CD14-positive monocyte (primary cell): ENCODE results near the gene FKRP. TPM values are rescaled to one million over a fixed set of nuclear protein-coding genes. Genes with fewer than 3 reads are reported as not detected.
A peak's percentile ranks its signal among the peaks of the same experiment; 100 is the strongest.

ENCODE experiments used
- DNase-seq, 3 donors: peaks; one replicate each; pipeline ENCODE4 v3.0.0-alpha.2; 2011 to 2022
- H2AFZ ChIP-seq: 2 replicates; pipeline ENCODE4 v1.6.0; 2012; ENCODE audit warnings: mild to moderate bottlenecking, low read depth, low read length, inconsistent platforms; ENCODE audit not compliant: insufficient read depth, poor library complexity, severe bottlenecking
- H3K27ac ChIP-seq, 2 donors: 1 replicate in 1 of 2; 2 replicates in 1 of 2; pipeline ENCODE4 v1.5.1; 2012 to 2013; ENCODE audit warnings: low read length in 2 of 2, control low read depth in 1 of 2, inconsistent platforms in 1 of 2, low read depth in 1 of 2, mild to moderate bottlenecking in 1 of 2
- H3K27me3 ChIP-seq, 2 donors: one replicate each; pipeline versions ENCODE4 v1.6.0 to v1.6.1; 2011 to 2013; ENCODE audit warnings: low read length in 2 of 2; ENCODE audit not compliant: control insufficient read depth in 2 of 2, insufficient read depth in 2 of 2
- H3K36me3 ChIP-seq, 2 donors: replicated peaks in 1 of 2; 1 replicate in 1 of 2; 2 replicates in 1 of 2; pipeline versions ENCODE4 v1.5.1 to v1.6.1; 2012 to 2013; ENCODE audit warnings: low read length in 2 of 2, control low read depth in 1 of 2, inconsistent platforms in 1 of 2, mild to moderate bottlenecking in 1 of 2; ENCODE audit not compliant: insufficient read depth in 2 of 2, control insufficient read depth in 1 of 2
- H3K4me1 ChIP-seq, 2 donors: 1 replicate in 1 of 2; 2 replicates in 1 of 2; pipeline versions ENCODE4 v1.5.1 to v1.6.1; 2012 to 2013; ENCODE audit warnings: low read length in 2 of 2, control low read depth in 1 of 2, inconsistent platforms in 1 of 2, mild to moderate bottlenecking in 1 of 2, moderate library complexity in 1 of 2; ENCODE audit not compliant: insufficient read depth in 2 of 2, control insufficient read depth in 1 of 2
- H3K4me2 ChIP-seq: replicated peaks from 2 replicates; pipeline ENCODE3; 2012; ENCODE audit warnings: low read length, moderate library complexity, mild to moderate bottlenecking; ENCODE audit not compliant: poor library complexity, severe bottlenecking; ENCODE audit errors: extremely low read depth
- H3K4me3 ChIP-seq, 3 experiments: fragments of 200-600 bp in 1 of 3; sonication (generic) in 1 of 3; replicated peaks in 1 of 3; 1 replicate in 2 of 3; 2 replicates in 1 of 3; pipeline ENCODE4 v1.5.1; 2011 to 2013; ENCODE audit warnings: low read length in 3 of 3, mild to moderate bottlenecking in 3 of 3, control low read depth in 2 of 3, low read depth in 2 of 3, inconsistent platforms in 1 of 3, moderate library complexity in 1 of 3
- H3K79me2 ChIP-seq: 2 replicates; pipeline ENCODE4 v1.6.0; 2012; ENCODE audit warnings: mild to moderate bottlenecking, control low read depth, inconsistent platforms, low read length, moderate library complexity; ENCODE audit not compliant: insufficient read depth
- H3K9ac ChIP-seq: 2 replicates; pipeline ENCODE4 v1.6.0; 2017; ENCODE audit warnings: low read length, mild to moderate bottlenecking; ENCODE audit not compliant: insufficient read depth, poor library complexity, severe bottlenecking
- H3K9me3 ChIP-seq, 2 donors: replicated peaks in 1 of 2; 1 replicate in 1 of 2; 2 replicates in 1 of 2; pipeline versions ENCODE4 v1.5.1 to v1.6.1; 2012 to 2013; ENCODE audit warnings: low read length in 2 of 2, control low read depth in 1 of 2; ENCODE audit not compliant: control insufficient read depth in 1 of 2, insufficient read depth in 1 of 2
- H4K20me1 ChIP-seq: 2 replicates; pipeline ENCODE4 v1.6.0; 2012; ENCODE audit warnings: mild to moderate bottlenecking, low read length, control low read depth, moderate library complexity; ENCODE audit not compliant: insufficient read depth
- H3K27ac Mint-ChIP-seq, 7 donors: one replicate each; pipeline ENCODE4 v1.8.0; 2020; ENCODE audit warnings: mild to moderate bottlenecking in 7 of 7, mixed read lengths in 7 of 7, moderate library complexity in 6 of 7, inconsistent platforms in 2 of 7
- H3K27me3 Mint-ChIP-seq, 3 donors: one replicate each; pipeline ENCODE4 v1.8.0; 2021 to 2022; ENCODE audit warnings: low read depth in 3 of 3, mild to moderate bottlenecking in 3 of 3, mixed read lengths in 3 of 3, moderate library complexity in 3 of 3, inconsistent platforms in 1 of 3
- H3K36me3 Mint-ChIP-seq, 2 donors: one replicate each; pipeline ENCODE4 v1.8.0; 2020; ENCODE audit warnings: mixed read lengths in 2 of 2, inconsistent platforms in 1 of 2, mild to moderate bottlenecking in 1 of 2
- H3K4me1 Mint-ChIP-seq: one replicate; pipeline ENCODE4 v1.8.0; 2020; ENCODE audit warnings: mild to moderate bottlenecking, mixed read lengths
- H3K4me3 Mint-ChIP-seq, 2 donors: one replicate each; pipeline ENCODE4 v1.8.0; 2020; ENCODE audit warnings: mild to moderate bottlenecking in 2 of 2, mixed read lengths in 2 of 2, moderate library complexity in 1 of 2
- H3K9me3 Mint-ChIP-seq, 7 donors: one replicate each; pipeline ENCODE4 v1.8.0; 2020 to 2022; ENCODE audit warnings: mixed read lengths in 7 of 7, mild to moderate bottlenecking in 6 of 7, moderate library complexity in 6 of 7, inconsistent platforms in 2 of 7
- WGBS: methylation state at CpG from one replicate; pipeline ENCODE4 v1.1.5; 2013; ENCODE audit warnings: missing lambda C conversion rate; ENCODE audit not compliant: insufficient coverage; 5-methylcytosine and 5-hydroxymethylcytosine counted together
- intact Hi-C, 2 donors: fragments of 100-400 bp; cut with micrococcal nuclease; formaldehyde crosslinking; loops; one replicate each; pipeline versions ENCODE4 v1.15.0 to v1.15.1; 2023
- polyA plus RNA-seq, 3 donors: library from polyadenylated mRNA; depleted of rRNA in 1 of 3; unstranded in 2 of 3; stranded (reverse) in 1 of 3; fragments of 300-500 nt in 2 of 3; fragments of >200 nt in 1 of 3; fragmentation: Illumina TruSeq in 2 of 3; gene quantifications; 1 replicate in 2 of 3; 2 replicates in 1 of 3; pipeline ENCODE4 v1.2.3, GENCODE V29; 2012 to 2021
- TF ChIP-seq, protein P1 (sequence below): fragments of 200-600 bp; IDR thresholded peaks from one replicate; pipeline ENCODE4 v1.8.0; 2022; ENCODE audit warnings: antibody characterized with exemption, mild to moderate bottlenecking

Gene FKRP
- polyA plus RNA-seq, 3 donors: 2.1 to 21.5 (median 2.7) TPM

DNA sequence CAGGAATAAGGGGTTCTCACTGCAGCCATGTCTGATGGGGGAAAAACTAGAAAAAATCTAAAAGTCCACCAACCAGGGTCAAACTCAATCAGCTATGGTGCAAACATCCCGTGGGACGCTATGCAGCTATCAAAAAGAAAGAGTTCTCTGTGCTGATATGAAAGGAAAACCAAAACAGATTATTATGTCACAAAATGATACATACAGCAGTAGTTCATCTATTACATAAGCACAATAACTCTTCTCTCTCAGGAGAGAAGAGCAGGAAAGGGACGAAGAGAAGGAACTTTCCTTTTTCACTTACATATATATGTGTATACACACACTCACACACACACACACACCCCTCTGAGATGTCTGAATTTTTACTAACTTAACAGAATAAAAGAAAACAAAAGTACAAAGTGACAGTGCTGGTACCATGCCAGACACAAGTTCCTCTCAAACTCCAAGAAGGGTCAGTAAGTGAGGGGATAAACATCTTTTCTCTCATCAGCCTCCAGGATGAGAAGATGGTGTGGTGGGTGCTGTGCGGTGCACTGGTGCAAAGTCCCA is 2.9 kb upstream of the FKRP start:
- H3K9me3 Mint-ChIP-seq: no peaks in the 10 kb centered on the region
- intact Hi-C loops: loop anchor here in 1 of 2 donors (10.0 kb wide), 1 partner anchor 218 kb away; no protein-coding TSS in a partner anchor
- peaks cover 89% of the 10 kb centered on the region for H3K79me2 ChIP-seq
- peak overlapping the region in 1 of 2 donors; percentile 30 for H3K27ac ChIP-seq
- H4K20me1 ChIP-seq: peaks cover 81% of the 10 kb centered on the region
- WGBS: no CpG with 5 or more reads among the region's 4 CpGs
- H3K4me3 ChIP-seq: peak overlapping the region in 1 of 3 experiments; percentile 21
- H3K4me2 ChIP-seq: peak overlapping the region; percentile 19
- H3K4me1 Mint-ChIP-seq: peaks cover 59% of the 10 kb centered on the region
- H3K36me3 Mint-ChIP-seq: peaks cover 38 to 50% of the 10 kb centered on the region in 2 donors
- peak overlapping the region in 5 of 7 donors; percentile 13 to 70 (median 63) for H3K27ac Mint-ChIP-seq
- no peaks in the 10 kb centered on the region for H3K27me3 ChIP-seq
- H3K4me3 Mint-ChIP-seq: no peak overlapping the region
- H3K27me3 Mint-ChIP-seq: peaks cover 0 to 1% (median 1%) of the 10 kb centered on the region in 3 donors
- no peak for DNase-seq
- H3K36me3 ChIP-seq: peaks cover 22 to 43% of the 10 kb centered on the region in 2 donors
- H3K4me1 ChIP-seq: peaks cover 43 to 56% of the 10 kb centered on the region in 2 donors
- H2AFZ ChIP-seq: no peak overlapping the region
- no peaks in the 10 kb centered on the region for H3K9me3 ChIP-seq
- no peak overlapping the region for H3K9ac ChIP-seq
- TF ChIP-seq, protein P1, sequence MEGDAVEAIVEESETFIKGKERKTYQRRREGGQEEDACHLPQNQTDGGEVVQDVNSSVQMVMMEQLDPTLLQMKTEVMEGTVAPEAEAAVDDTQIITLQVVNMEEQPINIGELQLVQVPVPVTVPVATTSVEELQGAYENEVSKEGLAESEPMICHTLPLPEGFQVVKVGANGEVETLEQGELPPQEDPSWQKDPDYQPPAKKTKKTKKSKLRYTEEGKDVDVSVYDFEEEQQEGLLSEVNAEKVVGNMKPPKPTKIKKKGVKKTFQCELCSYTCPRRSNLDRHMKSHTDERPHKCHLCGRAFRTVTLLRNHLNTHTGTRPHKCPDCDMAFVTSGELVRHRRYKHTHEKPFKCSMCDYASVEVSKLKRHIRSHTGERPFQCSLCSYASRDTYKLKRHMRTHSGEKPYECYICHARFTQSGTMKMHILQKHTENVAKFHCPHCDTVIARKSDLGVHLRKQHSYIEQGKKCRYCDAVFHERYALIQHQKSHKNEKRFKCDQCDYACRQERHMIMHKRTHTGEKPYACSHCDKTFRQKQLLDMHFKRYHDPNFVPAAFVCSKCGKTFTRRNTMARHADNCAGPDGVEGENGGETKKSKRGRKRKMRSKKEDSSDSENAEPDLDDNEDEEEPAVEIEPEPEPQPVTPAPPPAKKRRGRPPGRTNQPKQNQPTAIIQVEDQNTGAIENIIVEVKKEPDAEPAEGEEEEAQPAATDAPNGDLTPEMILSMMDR: no peak

DNA sequence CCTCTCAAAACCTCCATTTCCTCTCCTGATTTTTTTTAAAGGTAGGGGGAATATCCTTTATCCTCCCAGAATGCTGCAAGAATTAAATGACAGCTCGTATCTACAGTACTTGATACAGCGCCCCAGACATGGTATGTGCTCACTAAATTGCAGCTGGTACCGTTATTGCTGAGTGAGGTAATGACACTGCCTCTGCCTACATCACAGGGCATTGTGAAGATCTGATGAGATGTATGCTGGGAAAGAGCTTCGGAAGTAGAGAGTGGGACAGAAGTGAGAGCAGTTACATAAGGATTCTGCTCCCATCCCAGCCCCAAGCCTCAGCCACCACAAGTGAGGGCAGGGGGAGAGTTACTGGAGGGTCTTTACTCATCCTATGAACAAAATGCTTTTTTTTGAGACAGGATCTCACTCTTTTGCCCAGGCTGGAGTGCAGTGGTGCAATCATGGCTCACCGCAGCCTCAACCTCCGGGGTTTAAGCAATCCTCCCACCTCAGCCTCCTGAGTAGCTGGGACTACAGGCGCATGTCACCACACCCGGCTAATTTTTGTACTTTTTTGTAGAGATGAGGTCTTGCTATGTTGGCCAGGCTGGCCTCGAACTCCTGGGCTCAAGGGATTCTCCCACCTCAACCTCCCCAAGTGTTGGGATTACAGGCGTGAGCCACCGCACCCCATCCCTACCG is 1.7 kb upstream of the FKRP start:
- Mint-ChIP-seq H3K36me3 (peaks cover 30 to 49% of the 10 kb centered on the region in 2 donors), H3K27me3 (peaks cover 0 to 1% (median 0%) of the 10 kb centered on the region in 3 donors), H3K4me1 (peaks cover 61% of the 10 kb centered on the region), H3K9me3 (no peaks in the 10 kb centered on the region), H3K27ac (peak overlapping the region in 2 of 7 donors; percentile 67 to 73), H3K4me3 (peak overlapping the region; percentile 27 to 99)
- no peak for DNase-seq
- H3K4me1 ChIP-seq: peaks cover 43 to 56% of the 10 kb centered on the region in 2 donors
- intact Hi-C loops: loop anchor here in 1 of 2 donors (10.0 kb wide), 1 partner anchor 219 kb away; no protein-coding TSS in a partner anchor
- peak overlapping the region; percentile 87 for H3K4me2 ChIP-seq
- no peaks in the 10 kb centered on the region for H3K27me3 ChIP-seq
- peak overlapping the region in 1 of 3 experiments; percentile 97 for H3K4me3 ChIP-seq
- H3K9me3 ChIP-seq: no peaks in the 10 kb centered on the region
- H4K20me1 ChIP-seq: peaks cover 70% of the 10 kb centered on the region
- H3K36me3 ChIP-seq: peaks cover 12 to 31% of the 10 kb centered on the region in 2 donors
- WGBS: 93% methylated on average over 4 of the region's 12 CpGs
- peaks cover 77% of the 10 kb centered on the region for H3K79me2 ChIP-seq
- no peak overlapping the region for H3K9ac ChIP-seq
- TF ChIP-seq, protein P1: no peak
- no peak overlapping the region for H3K27ac ChIP-seq
- no peak overlapping the region for H2AFZ ChIP-seq
